PC-9 (cell line): ENCODE results near the gene TP53BP2.

Experiments used
- EZH2 ChIP-seq: fragments of 200-600 bp; sonication (generic); IDR thresholded peaks from 2 replicates; pipeline ENCODE4 v1.8.0; 2017; ENCODE audit warnings: antibody characterized with exemption, low read depth
- TF ChIP-seq, protein P1 (sequence below): fragments of 200-600 bp; sonication (generic); conservative IDR thresholded peaks from 2 replicates; pipeline ENCODE4 v1.6.1; 2017; ENCODE audit warnings: mixed run types, antibody characterized with exemption, mild to moderate bottlenecking, moderate library complexity

DNA sequence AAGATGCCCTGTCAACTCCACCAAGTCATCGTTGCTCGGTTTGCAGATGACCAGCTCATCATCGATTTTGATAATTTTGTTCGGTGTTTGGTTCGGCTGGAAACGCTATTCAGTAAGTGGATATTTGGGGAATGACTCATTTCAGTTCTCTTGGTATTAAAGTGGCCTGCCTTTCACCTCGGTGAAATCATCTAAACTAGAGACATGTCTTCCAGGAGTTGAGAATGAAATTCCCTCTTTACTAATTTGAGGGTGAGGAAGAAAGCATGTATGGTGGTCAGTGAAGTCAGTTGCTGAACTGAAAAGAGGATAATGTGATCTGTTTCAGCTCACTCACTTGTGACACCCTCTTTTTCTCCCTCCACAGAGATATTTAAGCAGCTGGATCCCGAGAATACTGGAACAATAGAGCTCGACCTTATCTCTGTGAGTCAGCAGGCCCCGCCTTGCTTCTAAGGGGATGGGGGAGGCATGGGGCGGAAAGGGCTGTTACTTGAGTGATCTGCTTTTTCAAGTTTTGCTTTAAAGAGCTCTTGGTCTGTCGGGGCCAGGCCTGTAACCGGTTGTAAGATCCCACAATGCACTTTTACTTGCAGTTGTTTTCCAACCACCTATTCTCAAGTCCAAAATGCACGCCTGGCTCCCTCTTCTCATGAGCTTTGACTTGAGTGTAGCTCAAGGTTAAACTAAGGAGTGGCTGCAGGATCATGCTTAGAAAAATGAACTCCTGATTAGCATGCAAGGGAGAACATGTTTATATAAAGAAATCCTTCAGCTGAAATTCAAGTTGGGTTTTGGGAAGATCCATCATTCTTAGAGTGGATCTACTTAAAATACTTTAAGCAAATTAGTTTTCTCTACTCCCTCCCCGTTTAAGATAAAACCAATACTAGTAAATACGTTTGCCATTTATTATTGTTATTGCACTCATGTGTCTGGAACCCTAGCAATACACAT is 73.7 kb downstream of the TP53BP2 start:
- TF ChIP-seq, protein P1, sequence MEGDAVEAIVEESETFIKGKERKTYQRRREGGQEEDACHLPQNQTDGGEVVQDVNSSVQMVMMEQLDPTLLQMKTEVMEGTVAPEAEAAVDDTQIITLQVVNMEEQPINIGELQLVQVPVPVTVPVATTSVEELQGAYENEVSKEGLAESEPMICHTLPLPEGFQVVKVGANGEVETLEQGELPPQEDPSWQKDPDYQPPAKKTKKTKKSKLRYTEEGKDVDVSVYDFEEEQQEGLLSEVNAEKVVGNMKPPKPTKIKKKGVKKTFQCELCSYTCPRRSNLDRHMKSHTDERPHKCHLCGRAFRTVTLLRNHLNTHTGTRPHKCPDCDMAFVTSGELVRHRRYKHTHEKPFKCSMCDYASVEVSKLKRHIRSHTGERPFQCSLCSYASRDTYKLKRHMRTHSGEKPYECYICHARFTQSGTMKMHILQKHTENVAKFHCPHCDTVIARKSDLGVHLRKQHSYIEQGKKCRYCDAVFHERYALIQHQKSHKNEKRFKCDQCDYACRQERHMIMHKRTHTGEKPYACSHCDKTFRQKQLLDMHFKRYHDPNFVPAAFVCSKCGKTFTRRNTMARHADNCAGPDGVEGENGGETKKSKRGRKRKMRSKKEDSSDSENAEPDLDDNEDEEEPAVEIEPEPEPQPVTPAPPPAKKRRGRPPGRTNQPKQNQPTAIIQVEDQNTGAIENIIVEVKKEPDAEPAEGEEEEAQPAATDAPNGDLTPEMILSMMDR = no peak
- no peak for TF ChIP-seq EZH2
